ENCODE measurements around the gene LTBP4.
"Not testable (repeated sequence)": the region's sequence is repeated elsewhere in the genome, so short reads cannot be mapped to it uniquely, and the experiment has no call there.

The LTBP4 gene

DNA sequence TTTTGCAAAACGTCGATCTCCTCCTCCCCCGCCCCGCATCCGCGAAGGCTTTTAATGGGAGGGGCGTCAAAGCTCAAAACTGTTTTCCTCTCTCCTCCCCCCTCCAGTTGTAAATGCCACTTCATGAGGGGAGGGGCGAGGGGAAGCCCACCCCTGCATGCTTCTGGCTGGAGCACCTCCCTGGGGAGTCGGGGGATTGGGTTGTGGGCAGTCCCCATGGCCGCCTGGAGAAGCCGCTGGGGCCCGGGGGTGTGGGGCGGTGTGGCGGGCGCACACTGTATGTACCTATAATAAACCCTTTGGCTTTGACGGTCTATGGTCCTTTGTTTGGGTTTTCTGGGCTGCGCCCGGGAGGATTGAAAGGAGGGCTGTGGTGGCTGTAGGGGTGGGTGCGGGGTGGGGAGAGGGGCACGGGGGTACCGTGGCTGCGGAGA is 25.0 kb upstream of the LTBP4 start:
- DNase-seq, result no peak

DNA sequence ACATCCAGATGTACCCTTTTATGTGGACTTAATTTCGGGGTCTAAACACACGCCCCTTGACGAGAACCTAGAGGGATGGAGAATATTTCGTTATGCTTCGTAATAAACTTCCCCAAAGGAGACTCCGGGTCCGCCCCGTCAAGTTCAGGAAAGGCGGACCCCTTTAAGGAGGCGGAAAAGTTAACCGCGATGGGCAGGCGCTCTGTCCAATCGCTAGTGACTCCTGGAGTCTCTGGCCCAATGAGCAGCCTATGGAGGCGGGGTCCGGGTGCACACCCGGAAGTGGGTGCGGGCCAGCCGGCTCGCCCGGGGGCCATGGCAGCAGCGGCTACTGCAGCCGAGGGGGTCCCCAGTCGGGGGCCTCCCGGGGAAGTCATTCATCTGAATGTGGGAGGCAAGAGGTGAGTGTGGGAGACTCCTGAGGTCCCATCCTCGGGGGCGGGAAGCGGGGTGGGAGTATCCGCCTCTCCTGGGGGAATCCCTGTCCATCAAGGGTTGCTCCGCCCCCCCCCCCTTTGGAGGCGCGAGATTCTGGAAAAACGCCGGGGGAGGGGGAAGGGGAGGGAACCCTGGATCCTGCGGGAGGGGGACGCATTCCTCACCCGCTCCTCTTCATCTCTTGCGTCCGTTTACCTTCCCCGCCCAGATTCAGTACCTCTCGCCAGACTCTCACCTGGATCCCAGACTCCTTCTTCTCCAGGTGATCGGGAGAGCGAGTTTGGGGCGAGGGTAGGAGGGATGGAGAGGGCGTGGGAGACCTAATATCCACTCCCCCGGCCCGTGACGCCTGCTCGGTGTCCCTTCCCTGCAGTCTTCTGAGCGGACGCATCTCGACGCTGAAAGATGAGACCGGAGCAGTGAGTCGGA is 24.4 kb upstream of the LTBP4 start, which contains the start of gene SHKBP1:
Gene SHKBP1 (plus strand): TSS at position 289 of the 867 bp plus-strand sequence. CDS start 27 bp downstream, at position 316.
- DNase-seq, result peak; percentile 90

DNA sequence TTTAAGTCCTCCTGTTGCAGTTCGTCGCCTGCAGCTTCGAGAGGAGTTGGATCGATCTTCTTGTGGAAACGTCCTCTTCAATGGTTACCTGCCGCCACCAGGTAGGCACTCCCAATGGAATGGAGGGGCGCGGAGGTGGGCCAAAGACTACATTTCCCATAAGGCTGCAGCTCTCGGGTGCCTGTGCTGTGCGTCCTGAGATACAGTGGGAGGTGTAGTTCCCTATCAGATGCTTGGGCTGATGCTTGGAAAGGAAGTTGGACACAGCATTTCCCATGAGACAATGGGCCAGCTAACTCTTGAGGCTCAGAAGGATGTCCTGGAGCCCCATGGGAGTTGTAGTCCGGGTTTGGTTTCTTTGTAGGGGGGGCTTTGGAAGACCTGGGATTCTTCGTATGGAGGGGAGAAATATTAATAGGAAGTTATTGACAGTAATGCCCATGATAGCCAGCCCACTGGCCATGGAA is 22.7 kb upstream of the LTBP4 start:
- no peak for DNase-seq

DNA sequence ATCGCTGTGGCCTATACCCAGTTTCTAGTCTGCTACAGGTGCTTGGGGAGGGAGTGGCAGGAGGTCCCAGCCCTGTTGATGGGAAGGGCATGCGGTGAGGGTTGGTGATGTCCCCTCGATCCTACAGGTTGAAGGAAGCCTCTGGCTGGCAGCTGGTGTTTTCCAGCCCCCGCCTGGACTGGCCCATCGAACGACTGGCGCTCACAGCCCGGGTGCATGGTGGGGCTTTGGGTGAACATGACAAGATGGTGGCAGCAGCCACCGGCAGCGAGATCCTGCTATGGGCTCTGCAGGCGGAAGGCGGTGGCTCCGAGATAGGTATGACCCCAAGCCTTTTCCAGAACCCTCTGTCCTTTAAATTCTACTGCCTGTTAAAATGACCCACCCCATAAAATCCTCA is 20.6 kb upstream of the LTBP4 start:
- DNase-seq, result no peak

DNA sequence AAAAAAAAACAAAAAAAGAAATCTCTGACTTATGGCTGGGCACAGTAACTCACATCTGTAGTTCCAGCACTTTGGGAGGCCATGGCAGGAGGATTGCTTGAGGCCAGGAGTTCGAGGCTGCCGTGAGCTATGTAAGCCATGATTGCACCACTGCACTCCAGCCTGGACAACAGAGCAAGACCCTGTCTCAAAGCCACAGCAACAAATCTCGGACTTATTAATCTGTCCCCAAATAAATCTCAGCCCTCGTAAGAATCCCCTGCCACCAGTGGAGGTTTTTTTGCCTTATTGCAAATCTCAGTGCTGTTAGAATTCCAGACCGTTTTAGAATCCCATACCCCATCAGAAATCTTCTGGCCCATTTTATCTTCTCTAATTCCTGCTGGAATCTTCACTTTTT is 19.6 kb upstream of the LTBP4 start:
- DNase-seq, result no peak

DNA sequence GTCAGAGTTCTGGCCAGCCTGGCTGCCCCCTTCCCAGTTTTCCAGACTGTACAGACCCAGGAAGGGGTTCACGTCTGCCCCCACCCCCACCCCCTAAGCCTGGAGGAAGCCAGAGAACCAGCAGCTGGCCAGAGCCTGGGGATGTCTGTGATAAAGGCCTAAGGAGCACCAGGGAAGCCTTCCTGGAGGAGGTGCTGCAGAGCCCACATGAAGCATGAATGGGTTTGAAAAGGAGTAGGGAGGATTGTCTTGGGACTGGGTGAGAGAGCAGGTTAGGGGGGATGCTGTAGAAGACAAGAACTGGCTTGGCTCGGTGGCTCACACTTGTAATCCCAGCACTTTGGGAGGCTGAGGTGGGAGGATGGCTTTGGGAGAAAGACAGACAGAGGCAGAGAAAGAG is 18.7 kb upstream of the LTBP4 start:
- no peak for DNase-seq

DNA sequence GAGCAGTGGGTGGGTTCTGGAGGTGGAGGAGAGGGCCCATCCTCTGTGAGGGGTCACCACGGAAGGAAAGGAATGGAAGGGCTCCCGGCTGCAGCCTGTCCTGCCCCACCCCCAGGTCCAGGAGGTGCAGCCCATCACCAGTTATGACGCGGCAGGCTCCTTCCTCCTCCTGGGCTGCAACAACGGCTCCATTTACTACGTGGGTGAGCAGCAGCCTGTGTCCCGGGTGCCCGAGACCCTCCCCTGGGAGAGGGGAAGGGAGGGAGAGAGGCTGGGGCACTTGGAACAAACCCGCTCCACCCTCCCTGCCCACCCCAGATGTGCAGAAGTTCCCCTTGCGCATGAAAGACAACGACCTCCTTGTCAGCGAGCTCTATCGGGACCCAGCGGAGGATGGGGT is 17.9 kb upstream of the LTBP4 start:
- no peak for DNase-seq

DNA sequence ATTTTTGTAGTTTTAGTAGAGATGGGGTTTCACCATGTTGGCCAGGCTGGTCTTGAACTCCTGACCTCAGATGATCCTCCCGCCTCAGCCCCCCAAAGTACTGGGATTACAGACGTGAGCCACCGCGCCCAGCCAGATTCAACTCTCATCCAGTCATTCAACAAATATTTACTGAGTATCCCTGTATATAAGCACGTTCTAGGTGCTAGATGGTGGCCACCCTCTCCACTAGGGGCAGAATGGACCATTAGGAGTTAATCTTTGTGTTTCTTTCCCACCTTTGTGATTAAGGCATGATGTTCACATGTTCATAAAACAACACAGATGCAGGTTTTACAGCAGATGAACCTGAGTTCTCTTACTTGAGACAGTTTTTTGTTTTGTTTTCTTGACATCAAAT is 17.2 kb upstream of the LTBP4 start:
- DNase-seq, result no peak

DNA sequence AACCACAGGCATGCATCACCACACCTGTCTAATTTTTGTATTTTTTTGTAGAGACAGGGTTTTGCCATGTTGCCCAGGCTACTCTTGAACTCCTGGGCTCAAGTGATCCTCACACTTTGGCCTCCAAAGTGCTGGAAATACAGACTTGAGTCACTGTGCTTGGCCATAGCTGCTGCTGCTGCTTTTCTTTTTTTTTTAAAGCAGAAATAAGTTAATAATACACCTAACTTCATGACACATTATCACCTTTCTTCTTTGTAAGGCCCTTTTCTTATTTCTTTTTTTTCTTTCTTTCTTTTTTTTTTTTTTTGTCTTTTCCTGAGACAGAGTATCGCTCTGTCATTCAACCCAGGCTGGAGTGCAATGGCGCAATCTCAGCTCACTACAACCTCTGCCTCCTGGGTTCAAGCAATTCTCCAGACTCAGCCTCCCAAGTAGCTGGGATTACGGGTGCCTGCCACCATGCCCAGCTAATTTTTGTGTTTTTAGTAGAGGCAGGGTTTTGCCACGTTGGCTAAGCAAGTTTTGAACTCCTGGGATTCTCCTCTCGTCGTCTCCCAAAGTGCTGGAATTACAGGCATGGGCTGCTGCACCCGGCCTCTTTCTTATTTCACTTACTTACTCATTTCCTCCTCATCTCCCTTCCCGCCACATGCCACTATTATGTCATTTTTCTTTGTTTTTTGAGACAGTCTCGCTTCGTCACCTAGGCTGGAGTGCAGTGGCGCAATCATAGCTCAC is 15.8 kb upstream of the LTBP4 start:
- no peak for DNase-seq

DNA sequence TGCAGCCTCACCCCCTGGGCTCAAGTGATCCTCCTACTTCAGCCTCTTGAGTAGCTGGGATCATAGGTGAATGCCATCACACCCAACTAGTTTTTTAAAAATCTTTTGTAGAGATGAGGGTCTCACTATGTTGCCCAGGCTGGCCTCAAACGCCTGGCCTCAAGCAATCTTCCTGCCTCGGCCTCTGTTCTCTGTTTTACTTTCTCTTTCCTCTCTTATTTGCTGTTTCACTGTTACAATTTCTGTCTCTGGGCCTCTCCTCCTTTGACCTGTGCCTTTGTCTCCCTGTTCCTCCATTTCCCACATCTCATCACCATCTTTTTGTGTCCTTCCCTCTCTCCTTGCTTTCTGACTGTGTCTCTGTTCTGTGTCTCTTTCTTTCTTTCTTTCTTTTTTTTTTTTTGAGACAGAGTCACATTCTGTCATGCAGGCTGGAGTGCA is 15.2 kb upstream of the LTBP4 start:
- DNase-seq, result no peak

DNA sequence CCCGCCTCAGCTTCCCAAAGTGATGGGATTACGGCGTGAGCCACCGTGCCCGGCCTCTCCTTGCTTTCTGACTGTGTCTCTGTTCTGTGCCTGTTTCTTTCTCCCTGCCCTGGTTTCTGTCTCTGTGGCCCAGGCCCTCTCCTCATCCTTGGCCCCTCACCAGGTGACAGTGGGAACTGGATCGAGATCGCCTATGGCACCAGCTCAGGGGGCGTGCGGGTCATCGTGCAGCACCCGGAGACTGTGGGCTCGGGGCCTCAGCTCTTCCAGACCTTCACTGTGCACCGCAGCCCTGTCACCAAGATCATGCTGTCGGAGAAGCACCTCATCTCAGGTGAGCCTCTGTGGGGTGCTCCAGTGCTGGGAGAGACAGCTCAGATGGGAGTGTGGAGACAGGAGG is 14.6 kb upstream of the LTBP4 start:
- no peak for DNase-seq

DNA sequence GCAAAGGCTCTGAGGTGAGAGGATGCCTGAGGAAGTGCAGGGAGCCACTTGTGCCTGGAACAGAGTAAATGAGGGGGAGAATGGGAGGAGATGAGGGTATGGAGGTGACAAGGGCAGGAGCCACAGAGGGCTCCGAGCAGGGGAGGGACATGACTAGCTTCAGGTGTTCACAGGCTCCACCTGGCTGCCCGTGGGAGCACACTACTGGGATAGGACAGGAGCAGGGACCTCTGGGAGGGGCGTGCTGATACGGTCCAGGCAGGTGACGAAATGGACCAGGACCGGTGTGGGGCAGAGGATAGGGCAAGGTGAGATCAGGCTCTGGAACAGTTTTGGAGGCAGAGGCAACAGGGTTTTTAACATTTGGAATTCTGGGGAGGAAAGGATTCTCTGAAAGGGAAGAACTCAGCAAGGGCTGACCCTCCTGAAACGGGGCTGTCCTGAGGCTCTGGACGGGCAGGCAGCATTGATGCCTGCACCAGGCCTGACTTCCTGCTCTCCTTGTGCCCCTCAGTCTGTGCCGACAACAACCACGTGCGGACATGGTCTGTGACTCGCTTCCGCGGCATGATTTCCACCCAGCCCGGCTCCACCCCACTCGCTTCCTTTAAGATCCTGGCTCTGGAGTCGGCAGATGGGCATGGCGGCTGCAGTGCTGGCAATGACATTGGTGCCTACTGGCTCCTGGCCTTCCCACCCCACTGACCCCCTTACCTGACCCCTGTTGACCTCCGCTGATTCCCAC is 12.9 kb upstream of the LTBP4 start:
- no peak for DNase-seq

DNA sequence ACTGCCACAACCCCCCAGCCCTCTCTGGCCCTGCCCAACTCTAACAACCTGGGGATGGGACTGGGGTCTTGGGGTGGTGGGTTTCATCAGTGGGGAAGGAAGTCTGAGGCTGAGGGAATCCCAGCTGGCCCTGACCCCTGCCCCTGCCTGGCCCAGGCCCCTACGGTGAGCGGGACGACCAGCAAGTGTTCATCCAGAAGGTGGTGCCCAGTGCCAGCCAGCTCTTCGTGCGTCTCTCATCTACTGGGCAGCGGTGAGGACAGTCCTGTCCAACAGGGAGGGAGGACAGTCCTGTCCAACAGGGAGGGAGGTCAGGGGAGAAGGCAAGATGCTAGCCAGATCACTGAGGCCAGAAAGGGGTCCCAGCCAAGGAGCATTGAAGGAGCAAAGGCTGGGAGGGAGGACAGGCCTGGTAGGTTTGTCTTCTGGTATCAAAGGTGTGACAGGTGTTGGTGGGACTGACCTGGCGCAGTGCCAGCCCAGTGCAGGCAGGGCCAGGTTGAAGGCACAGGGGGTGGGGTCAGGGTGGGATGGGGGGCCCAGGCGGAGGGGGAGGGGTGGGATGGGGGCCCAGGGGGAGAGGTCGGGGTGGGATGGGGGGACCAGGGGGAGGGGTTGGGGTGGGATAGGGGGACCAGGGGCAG is 12.1 kb upstream of the LTBP4 start:
- DNase-seq, result no peak

DNA sequence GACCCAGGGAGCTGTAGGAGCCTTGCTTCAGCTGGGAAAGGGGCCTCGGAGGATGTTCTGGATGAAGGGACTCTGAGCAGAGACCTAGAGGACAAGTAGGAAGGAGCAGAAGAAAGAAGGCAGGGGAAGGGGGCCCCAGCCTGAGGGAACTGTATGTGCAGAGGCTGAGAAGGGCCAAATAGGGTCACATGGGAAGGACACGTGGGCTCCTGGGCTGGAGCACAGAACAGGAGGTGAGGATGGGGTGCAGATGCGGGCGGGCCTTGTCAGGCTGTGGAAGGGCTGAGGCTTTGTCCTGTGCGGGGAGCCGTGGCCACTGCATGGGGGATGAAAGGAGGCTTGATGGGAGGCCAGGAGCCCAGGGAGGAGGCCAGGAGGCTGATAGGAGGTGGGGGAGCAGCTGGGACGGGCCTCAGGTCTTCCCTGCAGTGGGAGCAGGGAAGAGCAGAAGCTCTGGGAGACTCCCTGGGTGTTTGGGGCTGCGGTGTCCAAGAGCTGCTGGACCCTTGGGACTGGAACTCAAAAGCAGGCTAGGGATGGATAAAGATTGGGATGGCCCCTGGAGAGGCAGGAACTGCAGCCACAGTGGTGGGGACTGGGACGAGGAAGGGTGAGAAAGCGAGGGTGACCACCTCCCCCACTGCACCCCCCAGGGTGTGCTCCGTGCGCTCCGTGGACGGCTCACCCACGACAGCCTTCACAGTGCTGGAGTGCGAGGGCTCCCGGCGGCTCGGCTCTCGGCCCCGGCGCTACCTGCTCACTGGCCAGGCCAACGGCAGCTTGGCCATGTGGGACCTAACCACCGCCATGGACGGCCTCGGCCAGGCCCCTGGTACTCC is 11.4 kb upstream of the LTBP4 start:
- DNase-seq, result no peak

DNA sequence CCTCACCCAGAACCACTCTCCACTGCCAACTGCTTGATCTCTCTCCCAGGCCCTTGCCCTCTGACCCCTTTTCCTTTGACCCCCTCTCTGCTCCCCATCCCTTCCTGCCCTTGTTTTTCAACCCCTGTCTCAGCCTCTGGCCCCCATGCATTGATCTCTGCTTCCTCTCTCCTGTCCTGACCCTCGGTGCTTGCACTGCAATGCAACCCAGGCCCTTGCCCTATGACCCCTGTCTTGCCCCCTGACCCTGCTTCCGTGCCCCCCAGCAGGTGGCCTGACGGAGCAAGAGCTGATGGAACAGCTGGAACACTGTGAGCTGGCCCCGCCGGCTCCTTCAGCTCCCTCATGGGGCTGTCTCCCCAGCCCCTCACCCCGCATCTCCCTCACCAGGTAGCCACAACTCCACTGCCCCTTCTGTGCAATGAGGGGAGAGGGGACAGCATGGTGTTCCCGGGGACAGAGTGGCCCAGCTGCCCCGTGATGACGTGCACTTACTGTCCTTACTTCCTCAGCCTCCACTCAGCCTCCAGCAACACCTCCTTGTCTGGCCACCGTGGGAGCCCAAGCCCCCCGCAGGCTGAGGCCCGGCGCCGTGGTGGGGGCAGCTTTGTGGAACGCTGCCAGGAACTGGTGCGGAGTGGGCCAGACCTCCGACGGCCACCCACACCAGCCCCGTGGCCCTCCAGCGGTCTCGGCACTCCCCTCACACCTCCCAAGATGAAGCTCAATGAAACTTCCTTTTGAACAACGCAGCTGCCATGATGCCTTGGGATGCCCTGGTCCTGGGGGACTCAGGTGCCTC is 10.5 kb upstream of the LTBP4 start:
- no peak for DNase-seq

DNA sequence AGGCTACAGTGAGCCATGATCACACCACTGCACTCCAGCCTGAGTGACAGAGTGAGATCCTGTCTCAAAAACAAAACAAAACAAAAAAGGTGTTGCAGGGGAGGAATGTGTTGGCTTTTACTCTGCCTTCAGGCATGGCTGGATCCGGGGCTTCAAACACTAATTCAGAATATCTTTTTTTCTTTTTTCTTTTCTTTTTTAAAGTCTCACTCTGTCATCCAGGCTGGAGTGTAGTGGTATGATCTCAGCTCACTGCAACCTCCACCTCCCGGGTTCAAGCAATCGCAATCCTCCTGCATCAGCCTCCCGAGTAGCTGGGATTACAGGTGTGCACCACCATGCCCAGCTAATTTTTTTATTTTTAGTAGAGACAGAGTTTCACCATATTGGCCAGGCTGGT is 9.4 kb upstream of the LTBP4 start:
- DNase-seq, result not testable (repeated sequence)

DNA sequence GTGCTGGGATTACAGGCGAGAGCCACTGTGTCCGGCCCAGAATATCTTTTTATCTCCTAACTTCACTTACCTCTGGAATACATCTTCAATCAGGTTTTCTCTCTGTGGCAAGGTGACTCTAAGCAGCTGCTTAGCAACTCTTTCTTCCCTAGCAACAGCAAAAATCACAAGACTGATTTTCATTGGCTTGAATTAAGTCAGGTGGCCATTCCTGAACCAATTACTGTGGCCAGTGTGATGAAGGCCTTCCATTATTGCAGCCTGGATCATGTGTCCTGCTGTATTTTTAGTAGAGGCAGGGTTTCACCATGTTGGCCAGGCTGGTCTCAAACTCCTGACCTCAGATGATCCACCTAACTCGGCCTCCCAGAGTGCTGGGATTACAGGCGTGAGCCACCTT is 9.0 kb upstream of the LTBP4 start:
- DNase-seq, result no peak

DNA sequence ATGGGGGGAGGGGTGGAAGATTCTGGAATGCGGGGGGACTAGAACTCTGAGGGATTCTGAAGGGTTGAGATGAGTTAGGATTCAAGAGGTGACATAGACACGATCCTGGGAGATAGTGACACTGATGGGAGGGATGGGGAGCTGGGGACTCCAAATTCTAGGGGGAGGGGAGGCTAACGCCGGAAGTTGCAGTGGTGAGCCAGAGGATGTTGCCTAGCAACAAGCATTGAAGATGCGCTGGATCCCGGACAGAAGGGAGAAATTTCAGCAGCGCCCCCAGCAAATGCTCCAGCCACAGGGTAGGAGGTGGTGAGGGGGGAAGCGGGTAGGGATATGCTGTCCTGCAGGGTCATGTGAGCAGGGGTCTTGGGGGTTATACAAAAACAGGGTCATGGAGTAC is 6.9 kb upstream of the LTBP4 start:
- DNase-seq, result no peak

DNA sequence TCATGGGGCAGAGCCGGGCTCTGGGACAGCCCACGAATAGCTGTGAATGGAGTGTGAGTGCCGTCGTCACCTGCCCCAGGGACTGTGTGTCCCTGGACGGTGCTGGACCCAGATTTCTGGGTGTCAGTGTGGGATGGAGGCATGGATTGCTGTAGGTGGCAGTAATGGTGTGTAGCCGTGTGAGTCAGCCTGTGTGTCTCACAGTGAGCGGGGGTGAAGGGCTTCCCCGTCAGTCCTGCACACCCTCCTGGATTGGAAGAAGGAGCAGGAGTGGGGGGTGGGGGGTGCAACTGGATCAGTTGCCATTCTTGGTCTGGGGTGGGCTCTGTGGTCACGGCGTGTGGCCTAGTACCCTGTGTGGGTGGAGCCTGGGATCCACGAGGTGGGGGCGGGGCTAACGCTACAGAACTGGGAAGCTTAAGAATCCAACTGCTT is 6.5 kb upstream of the LTBP4 start:
- no peak for DNase-seq

DNA sequence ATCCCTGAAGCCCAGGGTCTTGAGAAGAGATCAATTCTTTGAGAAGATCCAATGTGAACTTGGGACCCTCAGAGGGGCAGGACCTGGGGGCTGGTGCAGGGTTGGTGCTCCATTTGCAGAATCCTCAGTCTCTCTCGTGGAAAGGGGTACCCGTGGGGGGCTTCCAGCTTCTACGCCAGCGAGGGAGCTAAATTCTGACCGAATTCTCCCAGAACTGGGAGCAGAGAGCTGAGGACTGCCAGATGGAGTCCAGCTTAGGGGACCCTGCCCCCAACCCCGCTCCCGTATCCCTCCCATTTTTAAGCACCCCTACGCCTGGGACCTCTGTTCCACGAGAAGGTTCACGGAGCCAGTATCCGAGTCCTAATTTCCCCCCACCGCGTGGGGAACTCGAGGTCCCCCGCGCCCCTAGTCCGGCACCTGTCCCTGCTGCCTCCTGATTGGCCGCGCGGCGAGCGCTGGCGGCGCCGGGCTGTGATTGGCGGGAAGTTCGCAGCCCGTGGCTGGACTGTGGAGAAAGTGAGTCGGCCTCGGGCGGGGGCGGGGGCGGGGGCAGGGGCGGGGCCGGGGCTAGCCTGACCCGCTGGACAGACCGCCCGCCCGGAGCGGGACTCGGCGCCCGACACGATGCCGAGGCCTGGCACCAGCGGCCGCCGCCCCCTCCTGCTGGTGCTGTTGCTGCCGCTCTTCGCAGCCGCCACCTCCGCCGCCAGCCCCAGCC is 4.4 kb upstream of the LTBP4 start:
- no peak for DNase-seq
